Stimulated activated CD8-positive, alpha-beta memory T cell treated with anti-CD3 and anti-CD28 coated beads, Interleukin-4, amount 100 ng/mL, for 1 hour (primary cell): Measurements from ENCODE around the gene CAPRIN1.
"Not testable (repeated sequence)": the region's sequence is repeated elsewhere in the genome, so short reads cannot be mapped to it uniquely, and the experiment has no call there.

Source experiments
- DNase-seq, 2 donors: peaks; one replicate each; pipeline ENCODE4 v3.0.0-alpha.2; 2020; ENCODE audit warnings: low read depth in 2 of 2, low spot score in 1 of 2

CAPRIN1 gene

DNA sequence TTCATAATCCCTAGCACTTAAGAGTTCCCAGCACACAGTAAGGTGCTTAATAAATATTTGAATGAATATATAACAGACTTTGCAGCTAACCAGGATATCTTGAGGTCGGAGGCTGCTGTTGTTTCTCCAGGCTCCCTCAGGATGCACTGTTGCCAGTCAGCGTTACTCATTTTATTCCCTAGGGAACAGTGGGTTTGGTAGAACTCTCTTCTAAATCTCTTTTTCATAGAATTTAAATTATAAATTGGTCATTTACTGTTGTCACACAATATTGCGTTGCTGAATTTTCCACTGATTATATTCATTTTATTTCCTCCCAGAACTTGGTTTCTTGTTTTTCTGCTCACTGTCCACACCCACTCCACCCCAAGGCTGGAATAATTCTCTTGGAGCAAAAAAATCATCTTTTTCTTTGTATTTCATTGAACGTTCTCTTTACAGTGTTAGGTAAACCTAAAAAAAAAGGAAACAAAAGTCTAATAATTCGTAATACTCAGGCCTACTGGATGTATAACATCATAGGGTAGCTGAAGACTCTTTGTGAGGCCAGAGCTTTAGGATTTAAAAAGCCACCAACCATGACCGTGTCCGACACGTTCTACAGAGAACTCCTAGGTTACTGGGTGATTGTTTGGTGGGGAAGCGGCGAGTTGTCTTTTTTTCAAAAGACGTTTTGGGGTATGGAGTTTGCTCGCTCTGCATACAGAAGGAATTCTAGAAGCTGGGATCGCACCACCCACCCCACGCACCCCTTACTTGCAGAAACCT lies 766 bp upstream of the CAPRIN1 start:
- DNase-seq = no peak

DNA sequence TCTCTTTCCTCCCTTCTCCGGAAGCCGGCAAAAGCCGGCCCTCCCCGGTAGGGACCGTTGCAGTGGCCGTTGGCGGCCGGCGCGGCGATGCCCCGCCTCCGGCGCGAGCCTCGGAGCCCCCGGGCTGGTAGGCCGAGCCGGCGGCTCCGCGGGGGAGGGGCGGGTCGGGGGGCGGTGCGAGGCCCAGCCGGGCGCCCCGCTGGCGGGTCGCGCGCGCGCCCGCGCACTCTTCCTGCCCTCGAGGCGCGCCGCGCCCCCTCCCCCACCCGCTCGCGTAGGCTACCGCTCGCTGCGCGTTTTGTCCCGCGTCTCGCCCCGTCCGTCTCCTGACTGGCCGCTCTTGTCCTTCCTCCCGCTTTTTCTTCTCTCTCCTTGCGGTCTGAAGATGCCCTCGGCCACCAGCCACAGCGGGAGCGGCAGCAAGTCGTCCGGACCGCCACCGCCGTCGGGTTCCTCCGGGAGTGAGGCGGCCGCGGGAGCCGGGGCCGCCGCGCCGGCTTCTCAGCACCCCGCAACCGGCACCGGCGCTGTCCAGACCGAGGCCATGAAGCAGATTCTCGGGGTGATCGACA lies 591 bp downstream of the CAPRIN1 start:
- DNase-seq = peak; percentile 62 to 81

DNA sequence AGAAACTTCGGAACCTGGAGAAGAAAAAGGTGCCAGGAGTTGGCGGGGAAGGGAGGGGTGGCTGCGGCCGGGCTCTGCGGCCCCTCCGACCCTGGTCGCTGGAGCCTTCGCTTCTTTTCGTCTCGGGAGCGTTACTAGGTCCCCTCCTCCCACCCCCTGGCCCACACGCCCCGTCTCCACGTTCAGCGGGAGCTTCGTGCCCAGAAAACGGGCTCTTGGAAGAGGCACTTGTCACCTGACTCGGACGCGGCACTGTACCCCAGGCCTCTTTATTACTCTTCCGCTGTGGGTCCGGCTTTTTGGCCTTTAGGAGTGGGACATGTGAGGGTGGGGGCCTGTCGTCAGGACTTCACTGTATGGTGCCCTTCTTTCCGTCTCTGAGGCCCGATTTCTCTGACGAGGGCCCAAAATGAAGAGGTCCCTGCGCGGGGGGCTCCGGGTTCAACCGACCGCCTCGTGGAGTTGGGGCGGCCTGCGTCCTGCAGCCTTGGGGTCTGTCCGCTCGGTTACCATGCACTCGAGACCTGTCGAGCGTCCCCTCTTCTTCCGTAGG lies 1.2 kb downstream of the CAPRIN1 start:
- peak in 1 of 2 donors; percentile 11 for DNase-seq

DNA sequence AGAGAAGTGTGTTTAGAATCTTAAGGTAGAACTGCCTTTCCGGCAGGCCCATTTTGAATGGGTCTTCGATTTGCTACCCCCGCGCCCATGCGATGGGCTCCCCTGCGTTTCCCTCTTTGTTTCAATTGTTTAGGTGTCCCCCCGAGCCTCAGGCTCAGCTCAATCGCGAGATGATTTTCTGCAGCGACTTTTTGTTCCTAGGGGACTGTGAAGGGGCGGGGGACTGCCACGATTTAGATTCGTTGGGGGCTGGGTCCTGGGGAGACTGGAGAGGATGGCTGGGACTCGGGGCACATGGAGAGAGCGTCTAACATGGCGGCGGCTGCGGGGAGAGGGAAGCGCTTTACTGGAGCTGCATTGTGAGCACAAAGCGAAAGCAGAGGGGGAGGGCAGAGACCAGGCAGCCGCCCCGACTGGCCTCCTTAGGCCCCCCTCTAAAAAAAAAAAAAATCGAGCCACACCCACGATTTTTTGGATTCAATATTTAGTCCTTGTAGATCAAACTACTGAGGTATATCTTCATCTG lies 1.7 kb downstream of the CAPRIN1 start:
- DNase-seq = peak; percentile 51 to 65

DNA sequence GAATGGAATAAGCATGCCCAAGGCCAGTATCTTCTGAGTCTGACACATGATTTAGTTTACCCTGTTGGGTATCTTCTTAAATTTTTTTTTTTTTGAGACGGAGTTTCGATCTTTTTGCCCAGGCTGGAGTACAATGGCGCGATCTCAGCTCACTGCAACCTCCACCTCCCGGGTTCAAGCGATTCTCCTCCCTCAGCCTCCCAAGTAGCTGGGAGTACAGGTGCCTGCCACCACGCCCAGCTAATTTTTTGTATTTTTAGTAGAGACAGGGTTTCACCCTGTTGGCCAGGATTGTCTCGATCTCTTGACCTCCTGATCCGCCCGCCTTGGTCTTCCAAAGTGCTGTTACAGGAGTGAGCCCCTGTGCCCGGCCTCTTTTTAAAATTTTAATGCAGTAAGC lies 2.8 kb downstream of the CAPRIN1 start:
- not testable (repeated sequence) for DNase-seq

DNA sequence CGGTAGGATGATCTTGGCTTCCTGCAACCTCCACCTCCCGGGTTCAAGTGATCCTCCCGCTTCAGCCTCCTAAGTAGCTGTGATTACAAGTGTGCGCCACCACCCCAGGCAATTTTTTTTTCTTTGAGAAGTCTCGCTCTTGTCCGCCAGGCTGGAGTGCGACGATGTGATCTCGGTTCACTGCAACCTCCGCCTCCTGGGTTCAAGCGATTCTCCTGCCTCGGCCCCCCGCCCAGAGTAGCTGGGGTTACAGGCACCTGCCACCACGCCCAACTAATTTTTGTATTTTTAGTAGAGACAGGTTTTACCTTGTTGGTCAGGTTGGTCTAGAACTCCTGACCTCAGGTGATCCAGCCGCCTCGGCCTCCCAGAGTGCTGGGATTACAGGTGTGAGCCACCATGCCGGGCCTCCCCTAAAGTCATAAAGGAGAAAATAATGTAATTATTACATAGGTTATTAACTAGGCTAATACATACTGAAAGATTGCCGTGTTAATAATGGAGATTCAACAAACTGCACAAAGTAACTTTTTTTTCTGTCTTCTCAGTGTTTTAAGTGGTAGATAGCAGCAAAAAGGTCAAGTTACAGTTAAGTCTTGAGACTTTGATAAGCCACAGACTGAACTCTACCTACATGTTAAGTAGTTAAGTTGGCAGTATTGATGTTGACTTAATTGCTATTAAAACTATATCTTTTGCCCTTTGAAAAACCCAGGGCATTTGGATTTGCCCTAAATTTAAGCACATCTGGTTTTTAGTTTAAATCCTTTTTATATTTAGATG lies 3.9 kb downstream of the CAPRIN1 start:
- no peak for DNase-seq

DNA sequence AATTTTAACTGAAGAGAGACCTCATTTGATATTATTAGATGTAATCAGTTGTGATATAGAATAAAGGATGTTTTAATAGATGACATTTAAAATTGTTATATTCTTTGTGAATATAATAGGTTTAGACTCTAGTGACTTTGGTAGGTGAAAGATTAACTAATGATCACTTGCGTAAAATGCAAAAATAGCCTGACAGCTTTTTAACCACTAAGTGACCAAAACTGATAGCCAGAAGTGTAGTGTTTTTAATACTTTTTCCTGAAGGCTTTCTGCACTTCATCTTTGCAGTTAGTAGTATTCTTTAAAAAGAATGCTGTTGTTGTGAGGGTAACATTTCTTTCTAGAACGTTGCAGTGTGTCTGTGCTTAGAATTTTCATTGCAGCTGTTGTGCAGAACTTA lies 5.1 kb downstream of the CAPRIN1 start:
- no peak for DNase-seq

DNA sequence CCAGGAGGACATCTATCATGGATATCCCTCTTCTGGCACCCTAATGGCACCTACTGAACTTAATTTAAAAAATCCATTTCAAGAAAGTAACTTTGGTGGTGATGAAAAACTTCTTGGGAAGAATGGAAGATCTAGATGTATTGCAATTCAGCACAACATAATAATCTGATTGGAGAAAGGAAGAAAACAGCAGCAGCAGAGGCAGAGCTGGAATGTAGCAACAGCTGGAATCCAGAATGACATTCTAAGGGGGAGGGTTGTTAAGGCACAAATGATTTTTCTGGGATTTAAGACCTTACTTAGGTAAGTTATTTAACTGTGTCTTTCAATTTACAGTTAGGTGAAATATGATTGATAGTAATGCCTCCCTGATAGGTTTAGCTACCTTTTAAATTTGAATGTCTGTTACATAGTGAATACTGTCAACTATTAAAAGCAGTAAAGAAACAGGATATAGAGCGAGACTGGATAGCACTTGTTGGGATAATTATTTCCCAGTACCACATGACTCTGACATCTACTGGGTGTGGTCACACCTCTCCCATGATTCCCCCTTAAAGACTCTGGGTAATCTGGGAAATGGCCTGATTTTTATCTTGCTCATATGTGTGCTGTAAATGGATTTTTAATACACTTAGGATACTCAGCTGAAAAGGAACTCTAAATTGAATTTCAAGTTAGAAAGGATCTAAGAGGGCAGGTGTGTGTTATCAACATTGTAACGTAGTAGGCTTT lies 11.7 kb downstream of the CAPRIN1 start:
- no peak for DNase-seq

DNA sequence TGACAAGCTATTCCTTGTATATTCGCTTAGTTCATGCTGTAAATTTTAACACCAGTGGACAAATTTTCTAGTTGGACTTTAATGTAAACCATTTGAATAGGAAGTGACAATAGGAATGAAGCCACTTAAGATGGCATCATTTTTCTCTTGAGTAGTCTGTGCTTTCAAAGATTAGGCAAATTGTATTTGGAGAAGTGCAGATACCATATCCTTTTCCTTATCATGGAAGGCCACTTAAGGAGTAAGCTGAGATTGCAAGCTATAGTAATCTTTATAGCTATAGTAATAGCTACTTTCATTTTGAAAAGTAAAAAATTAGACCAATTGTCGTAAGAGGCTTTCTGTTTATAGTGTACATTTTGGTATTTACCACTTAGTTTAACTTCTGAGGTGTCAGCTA lies 12.8 kb downstream of the CAPRIN1 start:
- DNase-seq = no peak

DNA sequence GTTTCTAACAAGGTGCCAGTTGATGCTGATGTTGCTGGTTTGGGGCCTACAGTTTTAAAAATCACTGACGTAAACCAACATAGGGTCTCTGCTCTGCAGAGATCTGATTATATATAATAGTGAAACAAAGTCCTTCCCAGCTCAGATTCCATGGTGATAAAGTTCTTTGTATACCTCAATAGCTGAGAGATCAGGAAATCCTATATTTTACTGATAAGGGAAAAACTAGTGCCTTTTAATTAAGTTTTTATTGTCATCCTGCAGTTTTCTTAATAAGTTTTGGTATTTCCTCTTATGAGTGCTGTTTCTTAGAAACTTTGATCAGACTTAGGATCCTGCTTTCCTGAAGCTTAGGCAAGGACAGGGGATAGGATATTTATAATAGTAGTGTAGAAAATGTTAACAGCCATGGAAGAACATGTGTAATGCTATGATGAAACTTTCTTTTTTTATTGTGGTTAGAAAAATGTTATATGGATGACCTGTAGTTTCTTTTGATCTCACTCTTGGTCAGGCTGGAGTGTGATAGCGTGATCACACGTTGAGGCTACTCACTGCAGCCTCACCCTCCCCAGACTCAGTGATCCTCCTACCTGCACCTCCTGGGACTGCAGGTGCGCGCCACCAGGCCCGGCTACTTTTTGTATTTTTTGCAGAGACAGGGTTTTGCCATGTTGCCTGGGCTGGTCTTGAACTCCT lies 14.1 kb downstream of the CAPRIN1 start:
- no peak for DNase-seq

DNA sequence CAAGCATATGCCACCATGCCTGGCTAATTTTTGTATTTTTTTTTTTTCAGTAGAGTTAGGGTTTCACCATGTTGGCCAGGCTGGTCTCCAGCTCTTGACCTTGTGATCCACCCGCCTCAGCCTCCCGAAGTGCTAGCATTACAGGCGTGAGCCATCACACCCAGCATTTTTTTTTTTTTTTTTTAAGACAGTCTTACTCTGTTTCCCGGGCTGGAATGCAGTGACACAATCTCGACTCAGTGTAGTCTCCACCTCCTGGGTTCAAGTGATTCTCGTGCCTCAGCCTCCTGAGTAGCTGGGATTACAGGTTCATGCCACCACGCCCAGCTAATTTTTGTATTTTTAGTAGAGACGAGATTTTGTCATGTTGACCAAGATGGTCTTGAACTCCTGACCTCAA lies 15.2 kb downstream of the CAPRIN1 start:
- not testable (repeated sequence) for DNase-seq

DNA sequence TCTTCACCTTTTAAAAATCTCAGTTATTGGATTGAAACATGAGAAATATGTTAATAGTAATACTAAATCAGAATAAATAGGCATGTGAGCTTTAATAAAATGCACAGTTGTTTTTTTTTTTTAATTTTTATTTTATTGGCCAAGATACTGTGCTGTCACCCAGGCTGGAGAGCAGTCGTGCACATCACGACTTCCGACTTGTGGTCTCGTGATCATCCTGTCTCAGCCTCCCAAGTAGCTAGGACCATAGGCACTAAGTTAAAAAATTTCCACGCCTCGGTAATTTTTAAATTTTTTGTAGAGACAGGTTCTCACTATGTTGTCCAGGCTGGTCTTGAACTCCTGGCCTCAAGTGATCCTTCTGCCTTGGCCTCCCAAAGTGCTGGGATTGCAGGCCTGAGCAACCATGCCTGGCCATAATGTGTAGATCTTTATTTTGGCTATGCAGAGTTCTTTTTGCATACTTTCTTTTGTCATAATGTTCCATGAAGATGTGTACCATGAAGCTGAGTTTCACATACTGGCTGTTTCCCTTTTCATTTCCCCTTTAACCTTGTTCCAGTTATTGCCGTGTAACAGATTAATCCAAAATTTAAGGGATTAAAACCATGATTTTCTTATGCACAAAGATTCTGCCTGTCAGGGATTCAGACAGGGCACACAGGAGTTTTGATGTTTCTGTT lies 16.0 kb downstream of the CAPRIN1 start:
- no peak for DNase-seq

DNA sequence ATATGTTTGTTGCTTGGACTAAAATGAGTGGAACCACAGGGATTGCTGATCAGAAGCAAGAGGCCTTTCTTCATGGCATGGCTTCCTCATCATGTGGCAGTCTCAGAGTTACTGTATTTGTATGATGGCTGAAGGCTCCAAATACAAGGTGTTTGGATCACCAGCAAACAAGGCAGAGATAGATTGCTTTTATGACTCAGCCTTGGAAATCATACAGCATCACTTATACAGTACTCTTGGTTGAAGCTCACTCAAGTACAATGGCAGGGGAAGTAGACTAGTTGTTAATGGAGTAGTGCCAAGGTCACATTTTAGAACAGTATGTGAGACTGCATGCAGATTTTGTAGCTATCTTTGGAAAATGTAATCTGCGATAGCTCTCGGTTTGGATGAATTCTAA lies 16.6 kb downstream of the CAPRIN1 start:
- DNase-seq = no peak

DNA sequence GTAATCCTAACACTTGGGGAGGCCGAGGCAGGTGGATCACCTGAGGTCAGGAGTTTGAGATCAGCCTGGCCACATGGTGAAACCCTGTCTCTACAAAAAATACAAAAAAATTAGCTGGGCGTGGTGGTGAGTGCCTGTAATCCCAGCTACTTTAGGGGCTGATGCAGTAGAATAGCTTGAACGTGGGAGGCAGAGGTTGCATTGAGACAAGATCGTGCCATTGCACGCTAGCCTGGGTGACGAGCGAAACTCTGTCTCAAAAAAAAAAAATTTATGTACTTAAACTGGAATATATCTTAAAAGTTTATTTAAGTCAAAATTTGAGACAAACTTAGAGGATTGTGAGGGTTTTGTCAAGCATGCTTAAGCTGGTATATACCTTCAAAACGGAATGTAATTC lies 19.8 kb downstream of the CAPRIN1 start:
- DNase-seq = not testable (repeated sequence)

DNA sequence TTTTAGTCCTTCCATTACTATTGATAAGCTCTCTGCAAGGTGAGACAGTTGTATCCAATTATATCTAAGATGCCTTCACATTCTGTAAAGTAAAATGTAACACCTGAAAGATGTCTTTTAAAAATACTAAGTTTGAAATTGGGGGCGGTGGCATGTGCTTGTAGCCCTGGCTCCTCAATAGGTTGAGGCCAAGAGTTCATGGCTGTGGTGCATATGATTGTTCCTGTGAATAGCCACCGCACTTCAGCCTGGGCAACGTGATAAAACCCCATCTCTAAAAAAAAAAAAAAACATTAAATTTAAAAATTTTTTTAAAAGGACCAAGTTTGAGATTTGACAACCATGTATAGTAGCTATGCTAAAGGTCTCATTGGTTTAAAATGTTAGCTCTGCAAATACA lies 20.5 kb downstream of the CAPRIN1 start:
- DNase-seq = no peak

DNA sequence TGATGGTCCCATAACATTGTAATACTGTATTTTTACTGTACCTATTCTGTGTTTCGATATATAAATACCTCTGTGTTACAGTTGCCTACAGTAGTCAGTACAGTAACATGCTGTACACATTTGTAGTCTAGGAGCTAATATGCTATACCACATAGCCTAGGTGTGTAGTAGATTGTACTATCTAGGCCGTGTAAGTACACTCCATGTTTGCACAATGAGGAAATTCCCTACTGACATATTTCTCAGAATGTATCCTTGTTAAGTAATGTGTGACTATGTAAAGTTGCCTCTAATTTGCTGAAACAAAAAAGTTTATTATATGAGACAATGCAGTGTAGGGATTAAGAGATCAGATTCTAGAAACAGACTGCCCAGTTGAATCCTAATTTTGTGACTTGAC lies 21.3 kb downstream of the CAPRIN1 start:
- DNase-seq = no peak

DNA sequence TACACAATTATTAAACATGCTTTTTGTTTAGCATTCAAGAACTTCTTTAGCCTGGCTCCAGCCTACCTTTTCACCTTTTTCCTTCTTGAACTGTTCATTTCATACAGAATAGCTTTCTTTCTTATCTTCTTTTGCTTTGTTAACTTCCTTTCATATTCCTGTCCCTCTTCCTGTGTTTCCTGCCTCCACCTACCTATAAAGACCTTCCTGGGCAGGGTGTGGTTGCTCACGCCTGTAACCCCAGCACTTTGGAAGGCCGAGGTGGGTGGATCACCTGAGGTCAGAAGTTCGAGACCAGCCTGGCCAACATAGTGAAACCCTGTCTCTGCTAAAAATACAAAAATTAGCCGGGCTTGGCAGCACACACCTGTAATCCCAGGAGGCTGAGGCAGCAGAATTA lies 22.9 kb downstream of the CAPRIN1 start:
- no peak for DNase-seq

DNA sequence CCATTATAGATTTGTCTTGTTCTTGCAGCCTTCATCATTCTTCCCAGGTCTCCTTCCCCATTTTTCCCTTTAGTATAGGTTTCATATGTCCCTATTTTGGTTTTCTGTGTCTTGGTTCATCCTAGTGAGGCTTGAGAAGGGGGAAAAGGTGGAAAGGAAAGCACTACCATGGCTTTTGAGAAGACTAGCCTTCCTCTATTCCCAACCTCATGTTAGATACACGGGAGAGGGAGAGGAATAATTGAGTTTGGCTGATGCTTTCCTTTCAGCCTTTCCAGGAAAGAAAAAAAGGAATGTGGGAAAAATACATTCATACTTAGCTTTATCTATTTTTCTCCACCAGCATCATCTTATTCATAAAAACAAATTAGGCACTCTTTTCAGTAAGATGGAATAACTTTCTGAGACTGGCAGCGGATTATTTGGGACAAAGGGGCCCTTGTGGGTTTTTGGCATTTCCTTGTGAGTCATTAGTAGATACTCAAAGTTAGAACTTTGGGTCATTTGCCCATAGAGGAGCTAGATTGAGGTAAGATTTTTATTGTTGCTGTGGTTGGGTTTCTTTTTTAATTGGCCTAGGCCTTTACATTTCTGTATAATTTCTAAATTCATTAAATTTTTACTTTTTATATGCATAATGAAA lies 23.8 kb downstream of the CAPRIN1 start:
- DNase-seq = no peak

DNA sequence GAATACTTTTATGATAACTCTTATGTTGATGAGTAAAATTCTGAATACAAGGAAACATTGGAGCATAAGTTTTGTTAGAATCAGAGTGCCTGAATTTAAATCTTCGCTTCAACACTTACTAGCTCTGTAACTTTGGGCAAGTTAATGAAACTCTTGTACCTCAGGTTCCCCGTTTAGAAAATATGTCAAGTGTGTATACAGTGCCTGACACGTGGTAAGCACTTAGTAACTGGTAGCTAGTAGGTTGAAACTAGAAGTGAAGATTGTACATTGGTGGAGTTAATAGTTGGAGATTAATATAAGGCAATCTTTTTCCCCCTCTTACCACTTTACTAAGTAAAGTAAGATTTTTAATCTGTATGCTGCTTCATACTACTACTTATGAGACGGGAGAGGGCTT lies 29.1 kb downstream of the CAPRIN1 start:
- no peak for DNase-seq
